Subcutaneous adipose tissue (tissue), 4 donors: ENCODE data around the gene KIAA1586. TPM values are rescaled to one million over a fixed set of nuclear protein-coding genes. Genes with fewer than 3 reads are reported as not detected.

Experiments used
- total RNA-seq, 4 donors: library from RNA; depleted of rRNA; stranded (reverse); fragments of >200 nt; gene quantifications; one replicate each; pipeline ENCODE4 v1.1.0, GENCODE V29; 2016
- TF ChIP-seq, protein P1 (sequence below): fragments of 450-650 bp; IDR thresholded peaks from one replicate; pipeline ENCODE4 v1.5.1; 2016; ENCODE audit warnings: low read depth, mild to moderate bottlenecking, control low read depth, antibody characterized with exemption, moderate library complexity

The KIAA1586 gene
- total RNA-seq, 4 donors from 2014 or later = 9.4 to 12.2 (median 11.6) TPM

DNA sequence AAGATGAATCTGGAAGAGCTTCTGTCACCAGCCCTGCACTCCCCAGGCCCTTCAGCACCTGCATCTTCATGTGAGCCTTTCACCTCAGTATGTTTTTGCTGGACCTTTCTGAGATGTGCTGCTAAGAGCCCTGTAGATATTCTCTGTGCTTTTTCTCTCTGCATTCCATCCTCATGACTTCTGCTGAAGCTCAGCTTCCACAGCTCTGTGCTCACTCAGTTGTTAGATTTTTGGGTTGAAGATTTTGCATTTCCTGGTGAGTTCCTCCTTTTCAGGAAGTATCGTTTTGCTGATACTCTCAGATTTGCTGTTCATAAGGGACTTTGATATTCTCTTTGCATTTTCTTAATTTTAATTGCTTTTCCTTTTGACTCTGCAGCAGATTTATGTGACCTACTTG lies 18.3 kb downstream of the KIAA1586 start:
- TF ChIP-seq, protein P1, sequence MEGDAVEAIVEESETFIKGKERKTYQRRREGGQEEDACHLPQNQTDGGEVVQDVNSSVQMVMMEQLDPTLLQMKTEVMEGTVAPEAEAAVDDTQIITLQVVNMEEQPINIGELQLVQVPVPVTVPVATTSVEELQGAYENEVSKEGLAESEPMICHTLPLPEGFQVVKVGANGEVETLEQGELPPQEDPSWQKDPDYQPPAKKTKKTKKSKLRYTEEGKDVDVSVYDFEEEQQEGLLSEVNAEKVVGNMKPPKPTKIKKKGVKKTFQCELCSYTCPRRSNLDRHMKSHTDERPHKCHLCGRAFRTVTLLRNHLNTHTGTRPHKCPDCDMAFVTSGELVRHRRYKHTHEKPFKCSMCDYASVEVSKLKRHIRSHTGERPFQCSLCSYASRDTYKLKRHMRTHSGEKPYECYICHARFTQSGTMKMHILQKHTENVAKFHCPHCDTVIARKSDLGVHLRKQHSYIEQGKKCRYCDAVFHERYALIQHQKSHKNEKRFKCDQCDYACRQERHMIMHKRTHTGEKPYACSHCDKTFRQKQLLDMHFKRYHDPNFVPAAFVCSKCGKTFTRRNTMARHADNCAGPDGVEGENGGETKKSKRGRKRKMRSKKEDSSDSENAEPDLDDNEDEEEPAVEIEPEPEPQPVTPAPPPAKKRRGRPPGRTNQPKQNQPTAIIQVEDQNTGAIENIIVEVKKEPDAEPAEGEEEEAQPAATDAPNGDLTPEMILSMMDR = no peak

DNA sequence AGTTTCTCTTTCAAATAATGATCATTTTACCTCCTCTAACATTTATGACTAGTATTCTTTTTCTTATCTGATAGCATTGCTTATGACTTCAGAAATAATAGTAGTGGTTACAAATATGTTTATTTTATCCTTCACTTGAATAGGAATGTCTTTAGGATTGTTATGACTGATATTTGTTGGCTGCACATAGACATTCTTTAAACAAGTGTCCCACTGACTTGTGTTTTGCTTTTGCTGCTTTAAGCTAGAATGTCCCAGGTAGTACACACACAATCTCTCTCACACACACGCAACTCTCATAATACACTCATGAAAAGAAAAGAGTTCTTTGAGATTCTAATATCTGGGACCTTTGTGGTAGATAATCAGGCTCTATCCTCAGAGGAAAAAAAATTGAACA lies 21.6 kb downstream of the KIAA1586 start:
- TF ChIP-seq, protein P1 = no peak

DNA sequence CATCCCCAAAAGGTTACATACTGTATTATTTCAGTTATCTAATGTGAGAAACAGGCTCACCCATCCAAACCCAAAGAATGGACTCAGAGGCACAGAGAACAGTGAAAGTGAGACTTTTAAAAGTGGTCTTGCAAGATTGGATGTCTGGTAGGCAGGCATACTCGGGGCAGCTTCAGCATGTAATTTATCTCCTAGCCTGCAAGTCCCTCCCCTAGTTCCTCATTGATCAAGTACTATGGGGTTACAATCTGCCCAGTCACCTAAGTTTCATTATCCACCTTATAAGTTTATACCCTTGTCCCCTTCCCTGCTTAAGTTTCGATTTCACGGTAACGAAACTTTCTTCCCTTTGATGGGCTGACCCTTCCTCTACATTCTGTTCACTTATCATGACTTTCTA lies 22.7 kb downstream of the KIAA1586 start:
- TF ChIP-seq, protein P1 = no peak

DNA sequence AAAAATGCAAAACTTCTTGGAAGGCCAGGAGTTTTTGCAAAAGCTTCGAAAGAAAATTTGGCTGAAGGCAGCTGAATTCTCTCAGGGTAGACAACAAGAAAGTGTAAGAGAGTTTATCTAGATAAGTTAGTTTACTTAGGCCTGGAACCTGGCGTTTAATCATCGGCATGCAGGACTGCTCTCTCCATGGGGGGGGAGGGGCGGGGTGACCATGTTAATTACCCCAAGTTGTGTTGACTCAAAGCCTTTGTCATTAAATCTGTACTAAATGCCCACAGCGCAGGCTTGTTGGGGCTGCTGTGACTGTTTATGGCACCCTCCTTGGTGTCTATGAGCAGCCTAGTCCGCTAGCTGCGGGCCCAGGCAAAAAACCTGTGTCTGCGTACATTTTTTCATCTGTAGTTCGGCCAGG lies 23.4 kb downstream of the KIAA1586 start:
- TF ChIP-seq, protein P1 = no peak

DNA sequence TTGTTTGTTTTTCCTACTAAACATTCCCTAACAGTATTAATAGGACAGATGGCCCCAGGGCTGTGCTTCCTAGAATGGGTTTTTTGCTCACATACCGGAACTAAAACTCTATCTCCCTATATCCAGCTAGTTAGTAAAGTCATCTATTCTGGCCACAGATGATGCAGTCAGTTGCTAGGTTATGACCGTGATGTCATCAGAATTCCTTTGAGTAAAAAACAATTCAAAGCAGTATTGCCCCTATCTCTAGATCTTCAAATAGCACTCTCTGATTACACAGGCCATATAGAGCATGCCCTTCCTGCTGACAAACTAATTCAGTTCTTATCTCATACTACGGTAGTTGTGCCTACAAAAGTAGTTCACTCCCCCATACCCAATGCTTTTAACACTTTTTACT lies 25.6 kb downstream of the KIAA1586 start:
- TF ChIP-seq, protein P1 = no peak

DNA sequence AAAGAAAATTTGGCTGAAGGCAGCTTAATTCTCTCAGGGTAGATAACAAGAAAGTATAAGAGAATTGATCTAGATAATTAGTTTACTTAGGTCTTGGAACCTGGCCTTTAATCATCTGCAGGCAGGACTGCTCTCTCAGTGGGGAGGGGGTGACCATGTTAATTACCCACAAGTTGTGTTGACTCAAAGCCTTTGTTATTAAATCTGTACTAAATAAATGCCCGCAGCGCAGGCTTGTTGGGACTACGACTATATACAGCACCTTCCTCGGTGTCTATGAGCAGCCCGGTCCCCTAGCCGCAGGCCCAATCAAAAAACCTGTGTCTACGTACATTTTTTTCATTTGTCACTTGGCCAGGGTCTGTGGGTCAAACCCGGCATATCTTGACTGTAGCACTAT lies 27.9 kb downstream of the KIAA1586 start:
- TF ChIP-seq, protein P1 = no peak

DNA sequence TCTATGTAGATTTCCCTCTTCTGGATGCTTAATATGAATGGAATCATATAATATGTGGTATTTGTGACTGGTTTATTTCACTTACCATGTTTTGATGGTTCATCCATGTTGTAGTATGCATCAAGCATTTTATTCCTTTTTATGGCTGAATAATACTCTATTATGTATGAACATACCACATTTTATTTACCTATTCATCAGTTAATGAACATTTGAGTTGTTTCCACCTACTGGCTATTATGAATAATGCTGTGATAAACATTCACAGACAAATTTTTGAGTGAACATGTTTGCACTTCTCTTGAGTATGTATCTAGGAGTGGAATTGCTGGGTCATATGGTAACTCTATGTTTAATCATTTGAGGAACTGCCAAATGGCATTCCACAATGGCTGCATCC lies 28.6 kb downstream of the KIAA1586 start:
- TF ChIP-seq, protein P1 = no peak
